SK-N-SH treated with all-trans-retinoic acid at 6 μM for 48 hours (cell line): ENCODE results near the gene ADGRV1.

Experiments
- ATAC-seq: fragments of 200-7000 bp; cut with Tn5 transposase; 3 replicates; pipeline ENCODE4 v1.9.1; 2020; ENCODE audit warnings: mild to moderate bottlenecking, moderate library complexity
- BACH2 ChIP-seq: fragments of 250-450 bp; sonication (Bioruptor Pico); IDR thresholded peaks from 2 replicates; pipeline ENCODE4 v1.9.0; 2021; ENCODE audit warnings: mild to moderate bottlenecking, borderline replicate concordance
- CREB5 ChIP-seq: fragments of 250-450 bp; sonication (Bioruptor Pico); IDR thresholded peaks from 2 replicates; pipeline ENCODE4 v1.5.1; 2020; ENCODE audit warnings: low read depth, mild to moderate bottlenecking, moderate library complexity
- CSDC2 ChIP-seq: fragments of 250-450 bp; sonication (Bioruptor Pico); IDR thresholded peaks from 2 replicates; pipeline ENCODE4 v1.5.0; 2020; ENCODE audit warnings: mild to moderate bottlenecking, moderate library complexity
- CSRNP3 ChIP-seq: fragments of 250-450 bp; sonication (Bioruptor Pico); IDR thresholded peaks from 2 replicates; pipeline ENCODE4 v1.5.1; 2021; ENCODE audit warnings: mild to moderate bottlenecking, moderate library complexity
- ESRRG ChIP-seq: fragments of 250-450 bp; sonication (Bioruptor Pico); IDR thresholded peaks from 2 replicates; pipeline ENCODE4 v1.6.1; 2021; ENCODE audit warnings: mild to moderate bottlenecking
- GLIS3 ChIP-seq: fragments of 250-450 bp; sonication (Bioruptor Pico); IDR thresholded peaks from 2 replicates; pipeline ENCODE4 v1.5.0; 2020; ENCODE audit warnings: mild to moderate bottlenecking, moderate library complexity
- ISL1 ChIP-seq: fragments of 250-450 bp; sonication (Bioruptor Pico); IDR thresholded peaks from 2 replicates; pipeline ENCODE4 v2.1.2; 2022; ENCODE audit warnings: mild to moderate bottlenecking, moderate library complexity
- OSR1 ChIP-seq: fragments of 250-450 bp; sonication (Bioruptor Pico); IDR thresholded peaks from 2 replicates; pipeline ENCODE4 v1.8.0; 2022; ENCODE audit warnings: moderate library complexity, mild to moderate bottlenecking, inconsistent platforms
- PATZ1 ChIP-seq: fragments of 250-450 bp; sonication (Bioruptor Pico); IDR thresholded peaks from 2 replicates; pipeline ENCODE4 v1.8.0; 2020; ENCODE audit warnings: mild to moderate bottlenecking, moderate library complexity, borderline replicate concordance
- POU6F1 ChIP-seq: fragments of 250-450 bp; sonication (Bioruptor Pico); IDR thresholded peaks from 2 replicates; pipeline ENCODE4 v1.8.0; 2021; ENCODE audit warnings: low read depth, mild to moderate bottlenecking, moderate library complexity, borderline replicate concordance
- PPARA ChIP-seq: fragments of 250-450 bp; sonication (Bioruptor Pico); IDR thresholded peaks from 2 replicates; pipeline ENCODE4 v1.5.0; 2020; ENCODE audit warnings: mild to moderate bottlenecking, borderline replicate concordance
- RARB ChIP-seq: fragments of 250-450 bp; sonication (Bioruptor Pico); IDR thresholded peaks from 2 replicates; pipeline ENCODE4 v1.8.0; 2021; ENCODE audit warnings: mild to moderate bottlenecking, moderate library complexity
- SNAI2 ChIP-seq: fragments of 250-450 bp; sonication (Bioruptor Pico); IDR thresholded peaks from 2 replicates; pipeline ENCODE4 v1.5.0; 2020; ENCODE audit warnings: mild to moderate bottlenecking, moderate library complexity
- TCF4 ChIP-seq: fragments of 250-450 bp; sonication (Bioruptor Pico); IDR thresholded peaks from 2 replicates; pipeline ENCODE4 v1.8.0; 2021; ENCODE audit warnings: mild to moderate bottlenecking, moderate library complexity, borderline replicate concordance
- TOX ChIP-seq: fragments of 250-450 bp; sonication (Bioruptor Pico); IDR thresholded peaks from 2 replicates; pipeline ENCODE4 v1.8.0; 2021; ENCODE audit warnings: mild to moderate bottlenecking, moderate library complexity, borderline replicate concordance
- TSHZ2 ChIP-seq: fragments of 250-450 bp; sonication (Bioruptor Pico); IDR thresholded peaks from 2 replicates; pipeline ENCODE4 v1.5.0; 2020; ENCODE audit warnings: mild to moderate bottlenecking, moderate library complexity
- ZC3H10 ChIP-seq: fragments of 250-450 bp; sonication (Bioruptor Pico); IDR thresholded peaks from 2 replicates; pipeline ENCODE4 v1.5.1; 2021; ENCODE audit warnings: mild to moderate bottlenecking, moderate library complexity
- ZFP3 ChIP-seq: fragments of 250-450 bp; sonication (Bioruptor Pico); IDR thresholded peaks from 2 replicates; pipeline ENCODE4 v1.5.0; 2020; ENCODE audit warnings: mild to moderate bottlenecking, moderate library complexity
- ZFP30 ChIP-seq: fragments of 450-650 bp; formaldehyde crosslinking; IDR thresholded peaks from 2 replicates; pipeline ENCODE4 v1.5.0; 2022; ENCODE audit warnings: mild to moderate bottlenecking, moderate library complexity
- ZNF565 ChIP-seq: fragments of 450-650 bp; formaldehyde crosslinking; conservative IDR thresholded peaks from 2 replicates; pipeline ENCODE4 v1.5.0; 2020; ENCODE audit warnings: low read depth, mild to moderate bottlenecking, moderate library complexity
- ZNF70 ChIP-seq: fragments of 450-650 bp; formaldehyde crosslinking; IDR thresholded peaks from 2 replicates; pipeline ENCODE4 v1.5.0; 2020; ENCODE audit warnings: mild to moderate bottlenecking, moderate library complexity

ADGRV1 gene

GRCh38 chr5:90612919-90613318, 54.3 kb downstream of the ADGRV1 start (continued):
- TF ChIP-seq ZFP30 (CRISPR knock-in tag) (no peak), ZNF565 (CRISPR knock-in tag) (no peak)

- TF ChIP-seq ZC3H10 (CRISPR knock-in tag) (no peak), ZNF70 (CRISPR knock-in tag) (no peak), ZNF565 (CRISPR knock-in tag) (no peak), CREB5 (no peak), CSDC2 (CRISPR knock-in tag) (no peak), TCF4 (no peak), POU6F1 (no peak), CSRNP3 (no peak), TSHZ2 (CRISPR knock-in tag) (no peak), GLIS3 (CRISPR knock-in tag) (no peak), SNAI2 (CRISPR knock-in tag) (no peak), BACH2 (no peak), OSR1 (no peak), ZFP3 (no peak)
- TF ChIP-seq, all 23 proteins: peak for 0
- no peak for ATAC-seq
Measured at GRCh38 chr5:90613459-90613858, 54.9 kb downstream of the ADGRV1 start.

GRCh38 chr5:90613918-90614504, 55.4 kb downstream of the ADGRV1 start:
- TF ChIP-seq CSDC2 (CRISPR knock-in tag) (no peak), ZC3H10 (CRISPR knock-in tag) (no peak), GLIS3 (CRISPR knock-in tag) (no peak), TOX (no peak), ZNF70 (CRISPR knock-in tag) (no peak), OSR1 (no peak), SNAI2 (CRISPR knock-in tag) (no peak), PPARA (CRISPR knock-in tag) (no peak), PATZ1 (CRISPR knock-in tag) (no peak), ESRRG (CRISPR knock-in tag) (no peak), BACH2 (no peak), ISL1 (no peak), RARB (CRISPR knock-in tag) (no peak), CREB5 (no peak), ZNF565 (CRISPR knock-in tag) (no peak), ZFP30 (CRISPR knock-in tag) (no peak)
- ATAC-seq: no peak
